ENCODE data around the gene ENPEP.

- TF ChIP-seq ZKSCAN1 (IDR thresholded peaks at IDR 0.05; ENCODE audit: low read depth, low read length) (no peak), ARNT (IDR thresholded peaks at IDR 0.05) (no peak), E2F1 (CRISPR knock-in tag; IDR thresholded peaks at IDR 0.05) (no peak), KDM1A (IDR thresholded peaks at IDR 0.05) (no peak), ZBTB34 (CRISPR knock-in tag; IDR thresholded peaks at IDR 0.05) (no peak), RBBP5 (IDR thresholded peaks at IDR 0.05; ENCODE audit: borderline replicate concordance, insufficient read depth, low read length, poor library complexity, severe bottlenecking) (no peak), RHOXF2B (CRISPR knock-in tag; conservative IDR thresholded peaks at IDR 0.05) (no peak), MAX (CRISPR knock-in tag; IDR thresholded peaks at IDR 0.05) (no peak), SUPT5H (IDR thresholded peaks at IDR 0.05) (no peak)
Observed at GRCh38 chr4:110587666-110588285, 111.8 kb downstream of the ENPEP start.

All from K562 (cell line).